HG02588 (cell line): Measurements from ENCODE around the gene KAT5.
"Not testable (repeated sequence)": the region's sequence is repeated elsewhere in the genome, so short reads cannot be mapped to it uniquely, and the experiment has no call there.

Experiments used
- ATAC-seq: cut with Tn5 transposase; IDR thresholded peaks from one replicate; pipeline ENCODE4 v1.9.1; 2021; ENCODE audit warnings: mild to moderate bottlenecking, moderate library complexity; ENCODE audit not compliant: unreplicated experiment

Gene KAT5

GRCh38 chr11:65743681-65744025, 31.6 kb downstream of the KAT5 start:
- no peak for ATAC-seq

GRCh38 chr11:65744026-65744698, 32.1 kb downstream of the KAT5 start:
- no peak for ATAC-seq

GRCh38 chr11:65744699-65745042, 32.6 kb downstream of the KAT5 start:
- ATAC-seq, result no peak

GRCh38 chr11:65745049-65745448, 33.0 kb downstream of the KAT5 start:
- ATAC-seq, result no peak

- ATAC-seq, result not testable (repeated sequence)
These were observed 50.1 kb downstream of the KAT5 start for GRCh38 chr11:65762169-65762568.

- not testable (repeated sequence) for ATAC-seq
These were observed 50.8 kb downstream of the KAT5 start for GRCh38 chr11:65762816-65763215.

- no peak for ATAC-seq
These were observed 52.4 kb downstream of the KAT5 start for GRCh38 chr11:65764434-65764833.

GRCh38 chr11:65766535-65766934, 54.5 kb downstream of the KAT5 start:
- ATAC-seq, result no peak

GRCh38 chr11:65767406-65767805, 55.4 kb downstream of the KAT5 start:
- no peak for ATAC-seq

GRCh38 chr11:65767806-65768205, 55.8 kb downstream of the KAT5 start:
- not testable (repeated sequence) for ATAC-seq
